GM21390 (cell line): ENCODE data around the gene CPN2.

Experiments
- ATAC-seq: cut with Tn5 transposase; IDR thresholded peaks from one replicate; pipeline ENCODE4 v1.9.1; 2021; ENCODE audit not compliant: unreplicated experiment

Gene CPN2, protein sequence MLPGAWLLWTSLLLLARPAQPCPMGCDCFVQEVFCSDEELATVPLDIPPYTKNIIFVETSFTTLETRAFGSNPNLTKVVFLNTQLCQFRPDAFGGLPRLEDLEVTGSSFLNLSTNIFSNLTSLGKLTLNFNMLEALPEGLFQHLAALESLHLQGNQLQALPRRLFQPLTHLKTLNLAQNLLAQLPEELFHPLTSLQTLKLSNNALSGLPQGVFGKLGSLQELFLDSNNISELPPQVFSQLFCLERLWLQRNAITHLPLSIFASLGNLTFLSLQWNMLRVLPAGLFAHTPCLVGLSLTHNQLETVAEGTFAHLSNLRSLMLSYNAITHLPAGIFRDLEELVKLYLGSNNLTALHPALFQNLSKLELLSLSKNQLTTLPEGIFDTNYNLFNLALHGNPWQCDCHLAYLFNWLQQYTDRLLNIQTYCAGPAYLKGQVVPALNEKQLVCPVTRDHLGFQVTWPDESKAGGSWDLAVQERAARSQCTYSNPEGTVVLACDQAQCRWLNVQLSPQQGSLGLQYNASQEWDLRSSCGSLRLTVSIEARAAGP

DNA sequence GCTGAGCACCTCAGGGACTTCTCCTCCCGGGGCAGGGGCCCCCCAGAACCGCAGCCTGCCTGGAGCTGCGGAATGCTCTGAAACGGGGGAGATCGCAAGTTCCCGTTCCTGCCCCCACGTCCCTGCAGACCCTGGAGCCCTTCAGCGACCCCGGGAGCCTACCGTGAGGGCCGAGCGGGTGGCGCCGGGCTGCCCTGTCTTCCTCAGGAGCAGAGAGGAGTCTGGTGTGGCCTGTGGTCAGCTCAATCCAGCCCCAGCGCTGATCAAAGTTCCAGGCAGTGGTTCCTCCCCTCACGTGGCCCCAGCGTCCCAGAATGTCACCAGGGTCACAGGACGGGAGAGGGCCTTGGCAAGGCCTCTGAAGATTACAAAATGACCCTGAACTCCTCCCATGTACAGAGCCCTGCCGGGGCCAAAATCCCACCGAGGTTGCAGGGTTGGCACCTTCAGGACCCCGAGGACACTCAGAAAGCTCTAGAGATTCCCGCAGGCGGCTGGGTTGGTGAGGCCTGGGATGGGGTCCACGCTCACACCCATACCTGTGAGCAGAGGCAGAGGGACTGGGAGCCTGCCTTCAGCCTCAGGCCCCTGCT, at the start of gene CPN2:
Gene CPN2, minus strand, starts transcription at position 249 of the 593 bp plus-strand sequence. CDS start 8,626 bp downstream, outside the sequence.
- no peak for ATAC-seq

DNA sequence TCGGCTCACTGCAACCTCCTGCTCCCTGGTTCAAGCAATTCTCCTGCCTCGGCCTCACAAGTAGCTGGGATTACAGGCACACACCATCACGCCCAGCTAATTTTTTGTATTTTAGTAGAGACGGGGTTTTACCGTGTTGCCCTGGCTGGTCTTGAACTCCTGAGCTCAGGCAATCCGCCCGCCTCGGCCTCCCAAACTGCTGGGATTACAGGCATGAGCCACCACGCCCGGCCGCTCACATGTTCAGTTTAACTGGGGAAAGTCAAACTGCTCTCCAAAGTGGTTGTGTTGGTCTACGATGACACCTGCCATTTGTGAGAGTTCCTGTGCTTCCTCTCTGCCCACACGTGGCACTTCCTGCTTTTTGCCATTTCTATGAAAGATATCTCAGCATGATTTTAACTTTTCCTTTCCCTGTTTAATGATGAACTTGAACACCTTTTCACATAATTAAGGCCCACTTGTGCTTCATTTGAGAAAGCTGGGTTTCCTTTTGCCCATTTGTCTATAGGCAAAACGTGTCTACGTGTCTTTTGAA, 48.8 kb upstream of the CPN2 start:
- ATAC-seq, result no peak

DNA sequence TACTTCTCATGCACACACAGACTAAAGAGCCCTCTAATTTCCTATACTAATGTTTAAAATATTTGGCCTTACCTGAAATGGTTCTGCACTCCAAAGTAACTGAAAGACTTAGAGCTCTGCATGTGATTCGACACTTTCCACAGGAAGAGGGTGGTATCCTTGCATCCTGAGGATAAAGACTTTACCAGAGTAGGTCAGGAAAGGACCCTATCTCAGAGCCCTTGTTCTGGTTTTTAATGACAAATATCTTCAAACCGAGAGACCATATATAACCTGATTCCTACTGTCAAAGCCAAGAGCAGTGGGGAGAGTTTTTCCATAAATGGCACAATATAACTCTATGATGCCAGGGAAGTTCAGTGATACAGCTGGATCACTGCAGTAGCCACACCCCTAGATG, 48.0 kb upstream of the CPN2 start, which contains the start of gene GP5:
Gene GP5, minus strand, starts transcription at position 101 of the 400 bp plus-strand sequence. CDS start 984 bp downstream, outside the sequence.
- no peak for ATAC-seq

DNA sequence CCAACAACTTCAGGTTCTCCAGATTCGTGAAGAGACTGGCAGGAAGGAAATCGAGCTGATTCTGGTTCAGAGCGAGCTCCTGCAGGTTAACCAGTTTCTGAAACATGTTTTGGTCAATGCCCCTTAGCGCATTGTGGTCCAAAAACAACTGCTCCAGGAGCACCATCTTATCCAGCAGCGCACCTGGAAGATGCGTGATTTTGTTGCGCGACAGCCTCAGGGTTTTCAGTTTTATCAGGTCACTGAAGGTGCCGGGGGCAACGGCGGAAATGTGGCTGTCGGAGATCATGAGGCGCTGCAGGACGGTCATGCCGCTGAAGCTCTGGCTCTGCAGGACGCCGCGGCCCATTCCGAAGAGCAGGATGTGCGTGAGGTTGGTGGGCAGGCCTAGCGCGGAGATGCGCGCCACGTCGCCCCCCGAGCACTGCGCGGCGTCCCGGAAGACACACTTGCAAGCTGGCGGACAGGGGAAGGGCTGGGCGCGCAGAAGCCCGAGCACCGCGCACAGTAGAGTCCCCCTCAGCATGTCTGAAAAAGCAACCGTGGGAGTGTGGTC, 46.7 kb upstream of the CPN2 start:
- no peak for ATAC-seq

DNA sequence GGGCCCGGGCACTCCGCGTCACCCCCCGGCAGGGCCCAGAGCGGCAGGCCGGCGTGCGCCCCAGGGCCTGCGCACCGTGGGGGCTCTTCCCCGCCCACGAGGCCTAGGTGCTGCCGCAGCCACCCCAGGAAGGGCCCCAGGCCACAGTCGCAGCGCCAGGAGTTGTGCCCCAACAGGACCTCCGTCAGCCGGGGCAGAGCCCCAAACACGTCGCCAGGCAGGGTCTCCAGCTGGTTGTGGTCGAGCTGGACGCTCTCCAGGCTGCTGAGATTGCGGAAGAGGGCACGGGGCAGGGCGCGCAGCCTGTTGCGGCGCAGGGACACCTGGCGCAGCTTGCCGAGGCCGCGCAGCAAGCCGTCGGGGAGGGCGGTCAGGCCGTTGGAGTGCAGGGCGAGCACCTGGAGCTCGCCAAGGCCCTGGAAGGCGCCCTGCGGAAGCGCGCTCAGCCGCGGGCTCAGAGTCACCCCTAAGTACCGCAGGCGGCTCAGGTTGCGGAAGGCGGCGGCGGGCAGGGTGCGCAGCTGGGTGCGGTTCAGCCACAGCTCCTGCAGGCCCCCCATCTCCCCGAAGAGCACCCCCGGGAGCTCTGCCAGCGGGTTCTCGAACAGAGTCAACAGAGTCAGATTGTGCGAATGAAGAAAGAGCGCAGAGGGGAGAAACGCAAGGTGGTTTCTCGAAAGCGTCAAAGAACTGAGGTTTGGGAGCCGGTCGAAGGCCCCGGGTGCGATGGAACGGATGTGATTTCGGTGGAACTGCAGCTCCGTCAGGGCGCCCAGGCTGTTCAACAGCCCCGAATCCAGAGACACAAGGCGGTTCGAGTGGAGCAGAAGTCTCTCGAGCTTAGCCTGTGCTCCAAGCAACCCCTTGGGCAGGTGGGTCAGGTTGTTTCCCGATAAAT, 46.0 kb upstream of the CPN2 start:
- no peak for ATAC-seq

DNA sequence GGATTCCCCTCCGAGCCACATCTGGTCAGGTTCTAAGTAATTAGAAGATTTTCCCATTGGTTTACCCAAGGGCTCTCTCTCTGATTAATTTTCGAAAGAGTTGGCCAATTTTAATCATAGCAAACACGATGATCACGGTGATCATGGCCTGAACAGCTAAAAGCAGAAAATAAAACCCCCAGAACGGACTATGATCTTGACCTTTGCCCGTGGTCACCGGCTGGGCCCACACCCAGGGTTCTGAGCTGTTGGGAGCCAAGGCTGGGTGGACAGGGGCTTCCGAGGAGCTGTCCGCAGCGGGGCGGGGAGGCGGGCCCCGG, 45.4 kb upstream of the CPN2 start:
- ATAC-seq, result no peak

DNA sequence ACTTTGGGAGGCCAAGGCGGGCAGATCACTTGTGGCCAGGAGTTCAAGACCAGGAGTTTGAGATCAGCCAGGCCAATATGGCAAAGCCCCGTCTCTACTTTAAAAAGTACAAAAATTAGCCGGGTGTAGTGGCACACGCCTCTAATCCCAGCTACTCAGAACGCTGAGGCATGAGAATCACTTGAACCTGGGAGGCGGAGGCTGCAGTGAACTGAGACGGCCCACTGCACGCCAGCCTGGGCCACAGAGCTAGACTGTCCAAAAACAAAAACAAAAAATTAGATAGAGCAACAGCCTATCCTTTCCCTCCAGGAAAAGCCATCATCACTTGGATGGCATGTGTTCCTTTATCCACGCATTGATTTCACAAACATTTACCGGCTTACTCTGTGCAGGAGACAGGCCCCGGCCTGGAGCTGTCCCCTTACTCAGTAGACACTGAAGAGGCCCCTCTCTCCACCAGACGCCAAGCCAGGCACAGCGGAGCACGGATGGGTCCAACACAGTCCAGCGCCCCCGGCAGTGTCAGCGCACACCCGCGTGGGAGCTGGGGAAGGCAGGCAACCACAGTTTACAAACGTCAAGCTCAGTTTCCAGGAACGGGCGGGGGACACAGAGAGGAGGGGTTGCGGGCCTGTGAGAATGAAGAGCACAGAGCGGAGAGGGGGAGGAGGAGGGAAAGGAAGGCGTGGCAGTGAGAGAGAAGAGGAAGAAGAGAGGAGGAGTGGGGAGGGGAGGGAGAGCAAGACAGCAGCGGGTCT, 44.8 kb upstream of the CPN2 start:
- ATAC-seq, result no peak

DNA sequence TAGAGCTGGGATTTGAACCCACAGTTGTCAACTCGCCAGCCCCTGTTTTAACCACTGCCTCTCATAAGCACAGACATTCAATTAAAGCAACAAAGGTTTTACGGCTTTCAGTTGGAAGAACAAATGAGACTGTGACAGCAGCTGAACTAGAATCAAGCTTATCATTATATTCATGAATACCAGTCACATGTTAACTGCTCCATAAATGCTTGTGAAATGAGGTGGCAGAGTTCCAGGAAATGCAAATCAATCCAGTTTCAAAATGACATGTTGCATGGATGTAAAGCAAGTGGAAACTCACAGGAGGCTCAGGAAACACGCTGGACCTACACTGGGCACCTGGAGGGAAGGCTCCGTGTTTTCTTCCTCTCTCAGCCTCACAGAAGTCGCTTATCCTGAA, 44.1 kb upstream of the CPN2 start:
- no peak for ATAC-seq

DNA sequence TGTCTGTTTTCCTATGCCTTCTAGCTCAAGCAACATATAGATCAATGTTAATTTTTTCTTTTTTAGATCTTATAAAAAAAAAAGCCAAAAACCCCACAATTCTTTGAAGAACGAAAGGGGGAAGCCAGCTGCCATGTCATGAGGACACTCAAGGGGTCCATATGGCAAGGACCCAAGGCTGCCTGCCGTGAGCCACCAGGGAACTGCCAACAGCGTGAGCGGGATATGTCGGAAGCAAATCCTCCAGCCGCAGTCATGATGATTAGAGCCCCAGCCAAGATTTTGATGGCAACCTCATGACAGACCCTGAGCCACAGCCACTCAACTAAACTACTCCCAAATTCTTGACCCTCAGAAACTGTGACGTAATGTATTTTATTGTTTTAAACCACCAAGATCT, 41.4 kb upstream of the CPN2 start:
- no peak for ATAC-seq

DNA sequence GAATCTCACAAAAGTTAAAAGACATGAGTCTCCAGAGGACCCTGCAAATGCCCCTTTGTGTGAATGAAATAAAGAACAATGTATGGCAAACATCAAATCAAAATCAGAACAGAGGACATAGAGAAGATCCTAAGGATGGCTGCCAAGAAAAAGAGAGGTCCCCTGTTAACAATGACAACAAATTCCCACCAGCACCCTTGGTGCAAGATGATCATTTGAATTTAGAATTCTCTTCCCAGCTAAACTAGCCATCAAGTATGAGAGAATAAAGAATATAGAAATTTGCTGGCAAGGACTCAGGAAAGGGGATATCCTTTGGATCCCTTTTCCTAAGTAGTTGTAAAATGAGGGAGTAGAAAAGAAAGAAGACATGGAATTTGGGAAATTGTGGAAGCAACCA, 39.7 kb upstream of the CPN2 start:
- no peak for ATAC-seq

DNA sequence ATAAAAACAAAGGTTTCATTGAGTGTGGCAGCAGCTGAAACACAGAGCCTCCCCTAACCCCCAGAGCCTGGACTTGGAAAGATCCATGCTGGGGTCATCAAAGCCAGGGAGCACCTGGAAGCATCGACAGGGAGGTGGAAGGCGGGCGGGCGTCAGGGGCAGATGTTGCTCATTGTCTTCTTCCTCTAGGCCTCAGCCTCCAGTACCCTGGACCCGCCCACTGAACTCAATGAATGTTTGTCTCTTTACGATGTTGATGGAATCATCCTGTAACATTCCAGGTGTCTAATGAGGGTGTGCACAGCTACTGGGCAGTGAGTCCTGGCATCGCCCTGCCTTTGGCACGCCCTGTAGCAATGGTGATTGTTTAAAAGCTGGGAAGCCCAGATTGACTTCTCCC, 38.1 kb upstream of the CPN2 start:
- ATAC-seq, result no peak

DNA sequence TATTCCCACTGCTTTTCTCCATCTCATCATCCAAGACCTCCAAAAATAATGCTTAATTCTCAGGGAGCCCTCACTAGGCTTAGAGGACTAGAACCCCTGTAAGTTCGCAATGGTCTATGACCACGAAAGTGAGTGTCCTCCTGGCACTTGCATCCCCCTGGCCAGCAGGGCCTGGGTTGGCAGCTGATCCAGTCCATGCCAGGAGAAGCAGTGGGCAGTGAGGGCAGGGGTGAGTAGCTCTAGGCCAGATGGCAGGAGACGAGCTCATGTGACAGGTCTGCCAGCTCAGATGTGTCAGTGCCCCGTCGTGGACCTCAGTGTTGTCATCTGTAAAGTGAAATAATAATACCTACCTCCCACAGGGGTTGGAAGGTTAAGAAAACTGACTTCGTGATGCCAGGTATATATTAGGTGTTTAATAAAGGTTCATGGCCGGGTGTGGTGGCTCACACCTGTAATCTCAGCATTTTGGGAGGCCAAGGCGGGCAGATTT, 36.8 kb upstream of the CPN2 start:
- ATAC-seq, result no peak

DNA sequence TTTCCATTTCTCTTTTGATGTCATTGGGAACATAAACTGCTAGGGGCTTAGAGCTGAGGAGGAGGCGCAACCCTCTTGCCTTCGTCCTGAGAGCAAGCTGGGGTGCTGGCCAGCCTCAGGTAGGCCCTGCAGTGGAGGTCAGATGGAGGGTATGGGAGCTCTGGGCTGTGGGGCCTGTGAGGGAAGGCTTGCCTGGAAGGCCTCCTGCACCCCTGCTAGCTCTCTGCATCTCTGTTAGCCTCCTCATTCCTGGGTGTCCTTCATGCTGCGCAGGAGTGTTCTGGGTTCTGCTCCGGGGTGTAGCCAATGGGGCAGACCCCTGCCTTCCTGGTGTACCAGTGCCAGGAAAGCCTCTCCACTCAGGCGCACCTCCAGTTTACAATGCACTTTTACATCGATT, 36.1 kb upstream of the CPN2 start:
- no peak for ATAC-seq

DNA sequence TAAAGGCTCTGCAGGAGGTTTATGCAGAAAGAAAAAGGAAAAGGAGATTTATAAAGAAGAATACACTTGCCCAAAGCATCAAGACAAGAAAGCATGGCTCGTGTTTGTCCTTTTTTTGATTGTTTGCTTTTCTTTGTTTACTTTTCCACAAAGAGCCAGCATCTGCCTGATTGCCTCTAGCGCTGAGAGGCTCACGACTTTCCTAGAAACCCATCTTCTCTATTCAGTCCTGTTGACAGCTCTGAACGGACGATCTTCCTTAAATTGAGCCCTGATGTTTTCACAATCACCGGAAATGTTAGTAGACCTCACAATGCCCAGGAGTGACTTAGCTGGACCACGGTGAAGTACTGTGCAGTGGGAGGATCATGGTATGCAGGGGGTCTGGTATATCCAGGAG, 35.5 kb upstream of the CPN2 start:
- ATAC-seq, result no peak

DNA sequence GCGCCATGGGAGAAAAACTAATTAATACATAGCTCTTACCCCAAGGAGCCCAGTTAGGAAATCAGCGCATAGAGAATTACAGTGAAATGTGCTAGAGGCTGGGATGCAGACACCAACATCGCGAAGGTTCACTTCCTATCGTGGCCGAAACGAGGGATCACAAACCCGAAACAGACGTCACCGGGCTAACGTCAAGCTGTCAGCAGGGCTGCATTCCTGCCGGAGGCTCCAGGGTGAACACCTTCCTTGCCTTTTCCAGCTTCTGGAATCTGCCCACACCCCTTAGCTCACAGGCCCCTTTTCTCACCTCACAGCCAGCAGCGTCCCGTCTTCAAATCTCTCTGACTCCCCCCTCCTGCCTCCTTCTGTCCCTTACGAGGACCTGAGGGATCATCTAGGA, 34.9 kb upstream of the CPN2 start:
- no peak for ATAC-seq

DNA sequence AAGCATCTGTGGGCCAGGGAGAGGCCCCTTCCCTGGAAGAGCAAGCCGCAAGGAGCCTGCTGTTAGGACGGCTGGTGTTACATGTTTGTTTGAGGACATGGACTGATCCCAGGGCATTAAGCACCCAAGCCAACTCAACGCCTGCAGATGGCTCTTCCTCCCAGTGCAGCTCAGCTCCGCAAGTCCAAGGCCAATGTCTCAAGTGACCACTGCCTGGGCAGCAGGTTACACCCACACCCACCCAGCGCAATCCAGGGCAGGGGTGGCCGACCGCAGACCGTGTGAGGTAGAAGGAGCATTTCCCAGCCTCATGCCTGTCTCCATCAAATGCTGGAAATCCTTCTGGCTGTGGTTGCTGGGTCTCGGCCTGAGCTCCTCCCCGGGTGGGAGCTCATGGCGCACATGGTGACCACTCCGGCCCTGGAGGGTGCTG, 33.5 kb upstream of the CPN2 start:
- no peak for ATAC-seq

DNA sequence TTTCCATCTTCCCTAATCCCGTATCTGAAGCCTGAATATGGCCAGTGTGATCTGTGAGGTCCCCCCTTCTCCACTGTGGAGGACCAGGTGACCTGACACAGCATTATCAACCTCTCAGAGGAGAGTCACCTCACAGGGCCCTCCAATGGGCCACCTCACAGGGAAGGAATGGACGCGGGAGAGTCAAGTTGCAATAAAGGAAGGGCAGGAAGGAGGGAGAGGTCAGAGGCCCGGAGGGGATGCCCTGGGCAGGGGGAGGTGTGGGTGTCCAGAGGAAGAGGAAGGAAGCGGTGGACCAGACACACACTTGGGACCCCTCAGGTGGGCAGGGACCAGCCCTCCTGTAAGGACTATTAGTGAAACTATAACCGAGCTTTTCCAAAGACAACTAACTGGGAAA, 33.0 kb upstream of the CPN2 start:
- no peak for ATAC-seq

DNA sequence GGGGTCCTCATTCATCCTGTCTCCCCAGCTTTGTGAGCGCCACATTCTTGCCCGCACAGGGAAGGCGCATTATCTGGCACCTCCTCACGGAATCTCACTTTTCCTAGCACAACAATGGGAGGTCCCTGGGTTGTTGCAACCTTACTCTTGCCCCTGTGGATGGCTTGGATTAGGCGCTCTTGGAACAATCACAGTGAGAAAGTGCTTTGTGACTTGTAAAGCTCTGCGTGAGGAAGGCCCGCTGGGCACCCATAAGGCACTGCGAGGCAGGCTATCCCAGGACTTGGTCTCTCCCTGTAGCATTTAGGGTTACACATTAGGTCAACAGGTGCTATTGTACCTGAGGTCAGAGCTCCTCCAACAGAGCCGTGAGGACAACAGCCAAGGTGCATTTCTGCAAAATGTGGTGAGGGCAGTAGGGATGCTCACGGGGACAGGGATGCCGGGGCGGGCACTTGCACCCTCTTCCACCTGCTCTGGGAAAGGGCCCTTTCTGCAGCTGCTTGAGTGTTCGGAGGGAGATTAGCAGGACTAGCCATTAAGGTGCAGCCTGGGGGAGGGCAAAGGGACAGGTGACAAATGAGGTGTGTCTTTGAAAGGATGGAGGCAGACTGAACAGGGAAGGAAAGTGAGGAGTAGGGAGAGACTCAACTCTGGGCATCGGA, 32.3 kb upstream of the CPN2 start:
- no peak for ATAC-seq

DNA sequence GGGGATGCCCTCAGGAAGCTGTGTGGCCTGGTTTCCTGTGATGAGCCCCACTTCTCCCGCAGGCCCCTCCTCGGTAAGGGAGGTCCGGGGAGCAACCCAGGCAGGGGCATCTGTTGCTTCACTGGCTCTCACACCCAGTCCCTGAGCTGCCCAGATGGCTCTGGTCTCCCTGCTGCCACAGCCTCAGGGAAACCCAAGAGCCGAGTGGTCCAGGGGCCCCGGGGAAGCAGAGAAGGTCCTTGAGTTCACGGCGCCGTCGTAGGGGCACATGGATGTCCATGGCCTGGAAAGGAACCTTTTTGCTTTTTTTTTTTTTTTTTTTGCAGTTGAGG, 31.7 kb upstream of the CPN2 start:
- ATAC-seq, result no peak
